ENCODE data around the gene XPNPEP2.

XPNPEP2 gene

DNA sequence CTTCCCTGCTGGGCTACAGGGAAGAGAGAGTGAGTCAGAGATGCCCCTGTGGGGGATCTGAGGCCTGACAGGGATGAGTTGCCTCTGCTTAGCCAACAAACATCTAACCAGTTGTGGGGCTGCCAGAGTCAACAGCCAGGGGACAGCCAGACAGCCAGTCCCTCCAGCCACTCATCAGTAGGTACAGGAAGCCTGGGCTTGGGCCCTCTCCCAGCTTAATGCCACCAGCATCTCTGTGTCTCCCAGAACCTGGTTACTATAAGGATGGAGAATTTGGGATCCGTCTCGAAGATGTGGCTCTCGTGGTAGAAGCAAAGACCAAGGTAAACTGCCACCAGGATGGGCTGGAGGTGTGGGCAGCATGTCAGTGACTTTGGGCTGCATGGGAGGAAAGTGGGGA is 23.7 kb downstream of the XPNPEP2 start:
- TF ChIP-seq, protein P1, sequence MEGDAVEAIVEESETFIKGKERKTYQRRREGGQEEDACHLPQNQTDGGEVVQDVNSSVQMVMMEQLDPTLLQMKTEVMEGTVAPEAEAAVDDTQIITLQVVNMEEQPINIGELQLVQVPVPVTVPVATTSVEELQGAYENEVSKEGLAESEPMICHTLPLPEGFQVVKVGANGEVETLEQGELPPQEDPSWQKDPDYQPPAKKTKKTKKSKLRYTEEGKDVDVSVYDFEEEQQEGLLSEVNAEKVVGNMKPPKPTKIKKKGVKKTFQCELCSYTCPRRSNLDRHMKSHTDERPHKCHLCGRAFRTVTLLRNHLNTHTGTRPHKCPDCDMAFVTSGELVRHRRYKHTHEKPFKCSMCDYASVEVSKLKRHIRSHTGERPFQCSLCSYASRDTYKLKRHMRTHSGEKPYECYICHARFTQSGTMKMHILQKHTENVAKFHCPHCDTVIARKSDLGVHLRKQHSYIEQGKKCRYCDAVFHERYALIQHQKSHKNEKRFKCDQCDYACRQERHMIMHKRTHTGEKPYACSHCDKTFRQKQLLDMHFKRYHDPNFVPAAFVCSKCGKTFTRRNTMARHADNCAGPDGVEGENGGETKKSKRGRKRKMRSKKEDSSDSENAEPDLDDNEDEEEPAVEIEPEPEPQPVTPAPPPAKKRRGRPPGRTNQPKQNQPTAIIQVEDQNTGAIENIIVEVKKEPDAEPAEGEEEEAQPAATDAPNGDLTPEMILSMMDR (conservative IDR thresholded peaks at IDR 0.05; ENCODE audit: control insufficient read depth, insufficient read depth, low read depth, low read length) = no peak
- DNase-seq (ENCODE audit: low read depth) = peak; percentile 27
- no peak overlapping the region for H3K4me3 ChIP-seq (ENCODE audit: control insufficient read depth, low read depth, low read length)

DNA sequence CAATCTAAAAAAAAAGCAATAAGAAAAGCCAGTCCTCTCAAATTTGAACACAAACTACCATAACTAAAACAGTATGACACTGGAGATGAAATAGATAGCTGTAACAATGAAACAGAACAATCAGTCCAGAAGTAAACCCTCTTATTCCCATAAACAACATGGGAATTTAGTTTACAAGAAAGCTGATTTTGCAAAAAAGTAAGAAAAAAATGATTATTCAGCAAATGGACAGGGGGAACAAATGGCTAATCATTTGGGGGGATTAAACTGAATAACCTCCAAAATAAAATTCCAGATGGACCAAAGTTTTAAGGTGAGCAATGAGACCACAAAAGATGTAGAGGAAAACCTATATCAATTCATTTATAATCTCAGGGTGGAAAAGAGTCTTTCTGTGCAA is 24.9 kb downstream of the XPNPEP2 start:
- TF ChIP-seq, protein P1 (conservative IDR thresholded peaks at IDR 0.05; ENCODE audit: control insufficient read depth, insufficient read depth, low read depth, low read length) = no peak
- no peak overlapping the region for H3K4me3 ChIP-seq (ENCODE audit: control insufficient read depth, low read depth, low read length)
- DNase-seq (ENCODE audit: low read depth) = no peak

DNA sequence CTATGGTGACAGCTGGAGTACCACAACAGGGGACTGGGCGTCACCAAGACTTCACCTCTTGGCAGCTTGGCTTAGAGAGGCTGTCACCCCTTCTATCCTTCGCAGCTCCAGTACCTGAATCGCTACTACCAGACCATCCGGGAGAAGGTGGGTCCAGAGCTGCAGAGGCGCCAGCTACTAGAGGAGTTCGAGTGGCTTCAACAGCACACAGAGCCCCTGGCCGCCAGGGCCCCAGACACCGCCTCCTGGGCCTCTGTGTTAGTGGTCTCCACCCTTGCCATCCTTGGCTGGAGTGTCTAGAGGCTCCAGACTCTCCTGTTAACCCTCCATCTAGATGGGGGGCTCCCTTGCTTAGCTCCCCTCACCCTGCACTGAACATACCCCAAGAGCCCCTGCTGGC is 29.4 kb downstream of the XPNPEP2 start:
- TF ChIP-seq, protein P1 (conservative IDR thresholded peaks at IDR 0.05; ENCODE audit: control insufficient read depth, insufficient read depth, low read depth, low read length) = no peak
- no peak for DNase-seq (ENCODE audit: low read depth)
- no peak overlapping the region for H3K4me3 ChIP-seq (ENCODE audit: control insufficient read depth, low read depth, low read length)

DNA sequence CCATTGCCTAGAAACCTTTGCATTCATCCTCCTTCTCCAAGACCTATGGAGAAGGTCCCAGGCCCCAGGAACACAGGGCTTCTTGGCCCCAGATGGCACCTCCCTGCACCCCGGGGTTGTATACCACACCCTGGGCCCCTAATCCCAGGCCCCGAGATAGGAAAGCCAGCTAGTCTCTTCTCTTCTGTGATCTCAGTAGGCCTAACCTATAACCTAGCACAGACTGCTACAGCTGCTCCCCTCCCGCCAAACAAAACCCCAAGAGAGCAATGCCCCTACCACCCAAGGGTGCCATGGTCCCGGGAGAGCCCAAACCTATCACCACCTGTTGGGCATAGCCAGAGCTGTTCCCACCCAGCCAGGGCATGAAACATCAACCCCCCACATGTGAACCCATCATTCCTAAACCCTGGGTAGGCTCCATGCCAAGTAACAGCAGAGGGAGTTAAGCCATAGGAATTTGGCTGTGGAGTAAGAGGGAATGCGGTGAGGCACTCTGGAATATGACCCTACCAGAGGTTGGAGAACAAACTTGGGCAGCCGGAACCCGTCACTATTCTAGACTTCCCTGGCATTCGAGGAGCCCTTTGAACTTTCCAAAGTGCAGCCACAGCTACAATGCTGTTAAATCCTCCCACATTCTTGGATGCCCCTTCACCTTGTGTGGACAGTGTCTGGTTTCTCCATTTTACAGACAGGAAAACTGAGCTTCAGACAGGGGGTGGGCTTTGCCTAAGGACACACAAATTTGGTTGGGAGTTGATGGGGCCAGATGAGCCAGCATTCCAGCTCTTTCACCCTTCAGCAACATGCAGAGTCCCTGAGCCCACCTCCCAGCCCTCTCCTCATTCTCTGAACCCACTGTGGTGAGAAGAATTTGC is 30.0 kb downstream of the XPNPEP2 start:
- DNase-seq (ENCODE audit: low read depth) = peak; percentile 15
- TF ChIP-seq, protein P1 (conservative IDR thresholded peaks at IDR 0.05; ENCODE audit: control insufficient read depth, insufficient read depth, low read depth, low read length) = no peak
- no peak overlapping the region for H3K4me3 ChIP-seq (ENCODE audit: control insufficient read depth, low read depth, low read length)

DNA sequence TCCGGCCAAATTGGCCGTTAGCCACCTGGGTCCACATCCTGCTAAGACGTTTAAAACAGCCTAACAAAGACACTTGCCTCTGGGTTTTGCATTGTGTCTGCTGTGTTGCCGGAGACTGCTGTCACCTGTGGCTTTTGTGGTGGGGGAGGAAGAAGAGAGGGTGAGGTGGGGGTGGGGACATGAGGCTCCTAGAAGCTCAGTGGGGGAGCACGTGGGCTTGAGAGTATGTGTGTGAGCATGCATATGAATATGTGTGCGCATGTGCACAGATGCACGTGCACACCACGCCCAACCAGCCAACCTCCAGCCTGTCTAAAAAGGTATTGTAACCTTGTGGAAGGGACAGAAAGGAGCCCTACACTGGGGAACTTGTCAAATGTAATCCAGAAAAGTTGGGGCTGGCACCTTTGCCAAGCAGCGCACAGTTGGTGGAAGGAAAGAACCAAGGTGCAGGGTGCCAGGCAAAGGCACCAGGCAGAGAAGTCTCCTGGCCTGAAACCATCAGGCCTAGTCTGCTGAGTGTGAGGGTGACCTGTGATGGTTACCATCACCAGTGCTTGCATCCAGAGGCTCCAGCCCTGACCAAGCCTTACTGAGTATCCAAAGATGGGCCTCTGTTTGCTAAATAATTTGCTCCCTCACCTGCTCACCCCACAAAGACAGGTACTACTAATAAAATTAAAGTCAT is 30.8 kb downstream of the XPNPEP2 start:
- H3K4me3 ChIP-seq (ENCODE audit: control insufficient read depth, low read depth, low read length) = no peak overlapping the region
- no peak for DNase-seq (ENCODE audit: low read depth)
- TF ChIP-seq, protein P1 (conservative IDR thresholded peaks at IDR 0.05; ENCODE audit: control insufficient read depth, insufficient read depth, low read depth, low read length) = no peak

DNA sequence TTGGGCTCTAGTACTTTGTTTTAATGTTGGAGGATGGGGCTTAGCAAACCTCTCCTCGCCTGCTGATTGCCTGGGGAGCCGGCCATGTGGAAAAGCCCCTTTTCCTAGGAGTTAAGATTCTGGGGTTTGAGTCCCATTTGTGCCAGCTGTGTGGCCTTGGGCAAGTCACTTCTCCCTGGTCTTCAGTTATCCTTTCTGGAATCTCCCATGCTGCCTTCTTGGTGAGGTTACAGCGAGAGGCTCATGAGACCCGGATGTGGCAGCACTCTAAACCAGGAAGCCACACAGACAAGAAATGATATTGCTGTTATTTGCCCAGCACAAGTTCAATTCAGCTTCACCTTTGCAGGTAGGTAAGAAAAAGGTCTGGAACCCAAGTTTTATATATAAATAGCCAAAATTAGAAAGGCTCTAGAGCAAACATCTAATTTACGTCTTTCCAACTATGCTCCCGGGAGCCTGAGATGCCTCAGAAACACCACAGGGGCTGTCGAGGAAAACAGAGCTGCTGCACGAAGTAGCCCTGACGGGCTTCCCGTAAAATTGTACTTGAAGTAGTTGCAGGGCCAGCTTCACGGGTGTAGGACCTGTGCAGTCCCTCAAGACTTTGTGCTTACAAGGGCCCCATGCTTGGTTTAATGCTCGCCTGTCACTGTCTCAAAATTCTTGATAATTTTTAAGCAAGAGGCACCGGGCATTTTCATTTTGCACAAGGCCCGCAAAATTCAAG is 32.7 kb downstream of the XPNPEP2 start:
- TF ChIP-seq, protein P1 (conservative IDR thresholded peaks at IDR 0.05; ENCODE audit: control insufficient read depth, insufficient read depth, low read depth, low read length) = no peak
- no peak overlapping the region for H3K4me3 ChIP-seq (ENCODE audit: control insufficient read depth, low read depth, low read length)
- DNase-seq (ENCODE audit: low read depth) = no peak

All from fibroblast of mammary gland (primary cell).